Middle frontal gyrus (tissue), 1 donor: ENCODE data around the gene LAMC2.

Source experiments
- DNase-seq: peaks from one replicate; pipeline ENCODE4 v3.0.0-alpha.2; 2015; ENCODE audit warnings: low spot score; ENCODE audit errors: extremely low spot score

The LAMC2 gene

GRCh38 chr1:183285746-183286145, 99.7 kb downstream of the LAMC2 start:
- DNase-seq, result no peak

GRCh38 chr1:183287191-183287675, 101.2 kb downstream of the LAMC2 start:
- DNase-seq, result peak; percentile 20

DNA sequence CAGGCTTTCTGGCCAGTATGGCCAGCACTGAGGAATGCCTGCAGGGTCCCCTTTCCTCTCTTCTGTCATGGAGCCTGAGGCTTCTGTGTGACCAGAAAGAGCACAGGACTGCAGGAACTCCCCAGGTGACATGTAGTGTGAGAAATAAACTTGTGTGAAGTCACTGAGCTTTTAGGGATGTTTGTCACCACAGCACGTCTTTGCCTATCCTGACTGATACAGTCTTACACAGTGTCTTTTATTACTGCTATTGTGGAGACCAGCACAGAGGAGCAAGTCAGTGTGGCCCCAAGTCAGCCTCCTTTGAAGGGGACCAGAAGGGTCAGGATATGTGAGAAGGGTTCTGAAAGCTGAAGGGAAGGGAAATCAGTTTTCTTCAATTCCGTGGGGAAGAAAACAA, 102.5 kb downstream of the LAMC2 start:
- no peak for DNase-seq

DNA sequence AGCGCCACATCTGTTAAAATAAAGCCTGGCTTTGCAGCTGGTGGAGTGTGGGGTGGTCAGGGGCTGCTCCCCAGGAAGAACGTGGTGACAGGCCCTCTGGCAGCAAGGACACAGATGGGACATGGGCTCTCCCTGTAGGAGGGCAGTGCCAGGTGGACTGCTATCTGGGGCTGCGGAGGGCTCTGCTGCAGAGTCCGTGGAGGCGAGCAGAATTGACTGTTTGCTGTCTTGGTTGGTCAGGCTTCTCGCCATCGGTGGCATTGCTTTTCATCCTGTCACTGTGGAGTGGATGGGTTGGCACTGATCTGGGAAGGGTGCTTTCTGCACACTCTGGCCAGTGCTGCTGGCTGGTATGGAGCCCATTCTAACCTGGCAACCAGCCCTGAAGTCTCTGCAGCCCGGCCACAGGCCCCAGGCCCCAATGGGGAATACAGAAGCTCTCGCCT, 103.0 kb downstream of the LAMC2 start:
- no peak for DNase-seq

DNA sequence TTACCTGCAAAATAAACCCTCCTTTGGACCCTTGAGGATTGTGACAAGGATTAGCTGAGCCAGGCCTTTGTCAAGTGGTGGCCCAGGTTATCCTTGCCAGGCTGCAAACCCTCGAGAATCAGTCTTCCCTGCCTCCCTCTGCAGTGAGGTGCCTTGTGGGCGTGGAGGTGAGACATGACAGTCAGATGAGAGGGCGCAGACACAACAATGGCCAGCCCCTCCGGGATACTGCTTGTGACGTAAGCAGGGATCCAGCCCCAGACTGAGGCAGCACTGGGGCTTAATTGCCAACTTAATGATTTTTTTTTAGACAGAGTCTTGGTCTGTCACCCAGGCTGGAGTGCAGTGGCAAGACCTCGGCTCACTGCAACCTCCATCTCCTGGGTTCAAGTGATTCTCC, 104.6 kb downstream of the LAMC2 start:
- DNase-seq, result no peak

DNA sequence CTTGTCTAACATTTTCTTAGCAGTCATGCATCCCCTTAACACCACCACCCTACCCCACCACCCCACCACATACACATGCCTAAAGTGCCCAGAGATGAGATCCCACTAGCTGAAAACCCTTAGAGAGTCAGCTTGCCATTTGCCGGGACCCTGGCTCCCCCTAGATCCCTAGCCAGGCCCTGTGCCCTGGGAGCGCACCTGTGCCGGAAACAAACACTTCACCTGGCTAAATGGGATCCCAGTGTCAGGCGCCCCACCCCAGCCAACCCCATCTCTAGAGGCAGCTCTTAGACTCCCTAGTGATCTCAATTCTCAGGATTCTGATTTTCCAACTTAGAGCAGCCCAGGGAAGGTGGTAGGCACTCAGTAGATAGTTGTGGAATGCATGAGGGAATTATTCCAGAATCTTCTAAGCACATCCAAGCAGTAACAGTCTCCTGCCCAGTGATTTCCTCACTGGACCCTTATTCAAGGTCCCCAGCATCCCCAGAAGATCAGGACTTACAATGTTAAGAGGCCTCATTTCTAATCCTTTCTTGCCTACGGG, 105.2 kb downstream of the LAMC2 start:
- no peak for DNase-seq

GRCh38 chr1:183291802-183292514, 105.9 kb downstream of the LAMC2 start:
- DNase-seq, result no peak

- no peak for DNase-seq
These were observed 107.2 kb downstream of the LAMC2 start for GRCh38 chr1:183293241-183293640.

GRCh38 chr1:183293876-183294275, 107.8 kb downstream of the LAMC2 start:
- no peak for DNase-seq
